ENCODE results near the gene TAPBP.

- TF ChIP-seq CTCF (IDR thresholded peaks at IDR 0.05) (no peak), POLR2A (IDR thresholded peaks at IDR 0.05) (no peak)
Measured at GRCh38 chr6:33314515-33314942, 651 bp upstream of the TAPBP start.
